GM18907 (cell line): Measurements from ENCODE around the gene NEK6.

Experiments used
- ATAC-seq: cut with Tn5 transposase; IDR thresholded peaks from one replicate; pipeline ENCODE4 v1.9.1; 2021; ENCODE audit warnings: mild to moderate bottlenecking, moderate library complexity; ENCODE audit not compliant: unreplicated experiment

The NEK6 gene

DNA sequence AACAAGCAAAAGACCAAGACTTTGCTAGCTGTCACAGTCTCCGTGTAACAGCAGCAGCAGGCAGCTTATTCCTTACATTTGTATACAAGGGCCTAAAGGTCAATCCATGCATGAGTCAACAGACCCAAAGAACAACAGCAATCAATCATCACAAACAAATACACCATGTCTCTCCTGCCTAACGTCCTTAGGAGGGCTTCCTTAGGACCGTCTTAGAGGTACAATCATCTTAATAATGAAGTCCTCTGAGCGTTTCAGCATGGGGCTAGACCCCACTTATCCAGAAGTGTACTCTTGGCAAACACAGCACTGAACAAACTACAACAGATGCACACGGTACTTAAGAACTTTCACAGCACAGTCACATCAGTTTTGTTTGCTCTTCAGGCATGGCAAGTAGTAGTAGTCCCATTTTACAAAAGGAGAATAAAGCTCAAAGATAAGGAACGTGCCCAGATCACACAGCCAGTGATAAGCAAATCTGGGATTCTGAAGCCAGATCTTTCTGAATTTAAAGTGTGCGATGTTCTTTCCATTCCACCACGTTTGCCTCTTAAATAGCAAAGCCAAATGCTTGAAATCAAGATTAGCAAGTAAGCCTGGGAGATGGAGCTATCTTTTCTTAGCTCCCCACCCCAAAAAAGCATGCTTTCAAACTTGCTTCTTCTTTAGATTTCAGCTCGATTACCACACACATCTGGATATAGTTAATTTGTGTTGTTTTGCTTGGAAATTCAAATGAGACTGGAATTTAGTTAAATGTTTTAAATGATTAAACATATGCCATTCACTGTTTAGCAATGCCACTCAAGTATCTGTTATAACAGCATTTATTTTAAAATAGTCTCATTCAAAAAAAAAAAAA, 133.3 kb downstream of the NEK6 start:
- ATAC-seq, result no peak

DNA sequence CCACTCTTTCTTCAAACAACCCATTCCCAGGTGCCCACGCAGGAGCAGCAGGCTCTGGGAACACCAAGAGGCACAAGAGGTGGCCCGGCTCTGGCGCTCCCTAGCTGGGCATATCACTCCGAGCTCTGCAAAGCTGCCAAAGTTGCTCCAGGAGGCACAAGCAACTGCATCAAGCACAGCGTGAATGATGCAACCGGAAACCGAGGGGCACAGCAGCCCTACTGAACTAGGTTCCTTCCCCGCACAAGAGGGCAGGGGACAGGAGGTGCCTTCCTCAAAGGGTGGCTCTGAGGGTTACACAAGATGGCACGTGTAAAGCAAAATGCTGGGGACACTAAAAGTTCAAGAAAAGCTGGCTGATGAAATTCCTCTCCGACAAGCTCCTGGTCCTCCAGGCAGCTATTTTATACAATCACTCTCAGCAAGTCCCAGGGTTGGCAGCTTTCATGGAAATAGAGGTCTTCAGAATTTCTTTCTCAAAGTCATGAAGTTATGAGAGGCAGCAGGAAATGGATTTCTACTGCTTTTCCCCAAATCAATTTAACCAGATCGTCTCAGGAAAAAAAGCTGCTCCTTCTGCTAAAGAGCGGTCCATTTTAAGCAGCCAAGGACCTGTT, 134.6 kb downstream of the NEK6 start:
- ATAC-seq, result no peak

DNA sequence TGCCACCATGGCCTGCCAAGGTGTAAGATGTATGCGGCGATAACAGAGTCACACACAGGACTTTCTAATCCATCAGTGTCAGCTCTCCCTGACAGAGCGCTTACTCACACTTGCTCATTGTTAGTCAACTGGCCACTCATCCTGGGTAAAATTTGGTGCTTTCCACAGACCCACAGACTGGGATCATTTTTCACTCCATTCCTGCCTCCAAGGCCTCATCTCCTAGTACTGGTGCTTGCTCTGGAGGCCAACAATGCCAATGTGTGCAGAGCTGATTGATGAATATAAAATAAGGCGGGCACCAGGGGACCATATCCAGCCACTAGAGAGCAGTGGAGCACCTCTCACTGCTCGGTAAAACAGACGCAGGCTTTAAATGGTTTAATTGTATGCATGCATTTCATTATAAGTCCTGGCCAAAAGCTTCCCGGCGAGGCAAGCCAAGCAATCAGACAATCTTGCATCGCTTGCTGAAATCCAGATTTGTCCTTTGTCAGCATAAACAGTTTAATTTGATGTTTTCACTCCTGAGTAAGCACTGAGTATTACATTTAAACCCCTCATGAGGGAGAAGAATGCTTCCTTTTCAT, 135.2 kb downstream of the NEK6 start:
- ATAC-seq, result no peak

DNA sequence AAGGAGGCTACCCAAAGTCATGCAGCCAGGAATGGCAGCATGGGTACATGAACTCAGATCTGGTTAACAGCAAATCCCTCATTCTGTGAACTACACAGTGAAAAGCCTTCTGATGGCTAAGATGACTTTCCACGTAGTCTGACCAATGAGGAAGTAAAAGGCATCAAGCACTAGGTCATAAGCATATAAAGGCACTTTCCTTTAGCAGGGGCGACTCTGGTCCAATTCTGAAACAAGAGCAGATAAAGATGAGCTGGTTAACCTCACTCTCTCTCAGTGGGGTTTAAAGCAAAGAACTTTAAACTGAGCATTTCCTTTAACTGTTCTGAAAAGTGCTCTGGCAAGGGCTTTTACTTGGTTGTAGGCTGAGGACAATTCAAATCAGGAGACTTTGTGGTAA, 136.4 kb downstream of the NEK6 start:
- ATAC-seq, result no peak

DNA sequence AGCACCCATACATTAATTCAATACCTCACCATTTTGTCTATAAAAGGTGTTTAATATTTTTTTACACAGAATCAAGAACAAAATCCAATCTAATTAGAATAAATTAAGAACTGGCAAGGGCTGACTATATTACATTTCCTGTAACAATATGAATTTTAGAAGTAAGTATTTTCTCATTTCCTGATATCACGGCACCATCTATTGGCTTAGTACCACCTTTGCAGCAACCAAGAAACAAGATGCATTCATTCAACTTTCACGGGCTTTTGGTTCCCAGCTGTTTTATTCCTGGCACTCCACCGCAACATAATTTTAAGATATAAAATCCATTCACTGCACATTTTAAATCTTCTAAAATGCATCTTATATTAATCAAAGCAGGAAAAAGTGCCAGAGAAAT, 136.8 kb downstream of the NEK6 start:
- no peak for ATAC-seq

DNA sequence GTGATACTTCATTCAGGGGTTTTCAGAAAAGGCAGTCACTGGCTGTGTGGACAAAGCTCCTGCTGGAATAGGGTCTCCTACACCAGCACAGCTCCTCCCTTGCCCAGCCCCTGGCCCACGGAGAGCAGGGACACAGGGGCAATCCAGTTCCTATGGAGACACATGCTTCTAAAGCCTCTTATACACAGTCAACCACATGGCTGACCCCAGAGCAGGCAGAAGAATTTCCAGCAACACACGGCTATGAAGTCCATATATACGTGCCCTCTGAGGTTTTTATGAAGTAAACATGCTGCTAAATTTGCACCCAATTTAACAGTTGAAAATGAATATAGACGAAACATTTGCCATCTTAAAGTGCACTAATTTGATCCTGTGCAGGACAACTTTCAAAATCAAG, 138.1 kb downstream of the NEK6 start:
- no peak for ATAC-seq

DNA sequence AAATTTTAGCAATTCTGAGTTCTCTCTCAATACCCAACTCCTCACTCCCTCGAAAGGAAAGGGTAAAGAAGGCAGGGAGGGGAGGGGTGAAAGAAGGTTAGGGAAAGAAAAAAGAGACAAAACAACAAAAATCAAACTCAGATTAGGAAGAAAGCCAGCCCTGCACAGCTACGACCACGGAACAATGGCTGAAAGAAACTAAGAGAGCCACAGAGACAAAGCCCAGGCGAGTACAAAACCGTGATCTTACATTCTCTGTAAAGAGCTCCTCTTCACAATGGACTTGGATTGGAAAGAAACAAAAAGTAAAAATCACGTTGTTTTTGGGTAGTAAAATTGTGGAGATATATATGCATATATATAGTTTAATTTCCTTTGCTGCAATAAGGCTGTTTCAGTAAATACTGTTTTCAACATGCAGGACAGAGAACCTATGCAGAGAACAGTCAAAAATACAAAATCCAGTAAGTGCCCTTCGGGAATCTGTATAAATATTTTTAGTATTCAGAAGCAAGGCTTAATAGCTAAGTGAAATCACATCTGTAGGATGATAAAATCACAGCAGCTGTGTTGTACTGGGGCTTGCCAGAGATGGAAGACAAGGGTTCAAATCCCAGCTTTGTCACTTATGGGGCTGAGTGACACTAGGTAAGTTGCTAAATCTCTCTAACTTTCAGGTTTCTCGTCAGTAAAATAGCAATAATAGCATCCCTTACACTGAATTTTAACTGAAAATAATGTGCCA, 140.6 kb downstream of the NEK6 start:
- ATAC-seq, result no peak

DNA sequence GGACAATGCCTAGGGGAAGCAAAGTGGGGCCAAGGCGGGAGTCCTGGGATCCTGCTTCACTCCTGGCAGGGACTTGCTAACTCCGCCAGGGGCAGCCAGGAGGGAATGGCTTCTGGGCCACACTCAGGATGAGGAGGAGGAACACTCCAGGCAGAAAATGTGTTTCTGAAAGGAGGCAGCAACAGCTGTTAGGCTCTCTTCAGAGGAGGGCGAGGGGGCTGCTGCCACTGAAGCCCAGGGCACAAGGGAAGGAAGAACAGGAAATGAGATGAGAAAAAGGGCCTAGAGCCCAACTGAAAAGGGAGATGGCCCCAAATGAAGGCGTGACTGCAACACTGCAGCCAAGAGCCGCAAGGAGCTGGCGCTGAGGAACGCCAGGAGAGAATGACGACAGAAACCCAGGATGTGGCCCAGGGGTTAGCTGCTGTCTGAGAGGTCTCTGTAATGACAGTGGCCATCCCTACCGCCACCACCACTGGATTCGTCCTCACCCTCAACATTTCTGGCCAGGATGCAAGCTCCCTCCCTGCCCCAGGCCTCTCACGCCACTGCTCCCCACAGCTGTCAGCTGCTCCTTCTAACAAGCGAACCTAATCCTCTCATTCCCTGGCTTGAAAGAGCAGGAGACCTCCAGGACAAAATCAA, 141.7 kb downstream of the NEK6 start:
- no peak for ATAC-seq

DNA sequence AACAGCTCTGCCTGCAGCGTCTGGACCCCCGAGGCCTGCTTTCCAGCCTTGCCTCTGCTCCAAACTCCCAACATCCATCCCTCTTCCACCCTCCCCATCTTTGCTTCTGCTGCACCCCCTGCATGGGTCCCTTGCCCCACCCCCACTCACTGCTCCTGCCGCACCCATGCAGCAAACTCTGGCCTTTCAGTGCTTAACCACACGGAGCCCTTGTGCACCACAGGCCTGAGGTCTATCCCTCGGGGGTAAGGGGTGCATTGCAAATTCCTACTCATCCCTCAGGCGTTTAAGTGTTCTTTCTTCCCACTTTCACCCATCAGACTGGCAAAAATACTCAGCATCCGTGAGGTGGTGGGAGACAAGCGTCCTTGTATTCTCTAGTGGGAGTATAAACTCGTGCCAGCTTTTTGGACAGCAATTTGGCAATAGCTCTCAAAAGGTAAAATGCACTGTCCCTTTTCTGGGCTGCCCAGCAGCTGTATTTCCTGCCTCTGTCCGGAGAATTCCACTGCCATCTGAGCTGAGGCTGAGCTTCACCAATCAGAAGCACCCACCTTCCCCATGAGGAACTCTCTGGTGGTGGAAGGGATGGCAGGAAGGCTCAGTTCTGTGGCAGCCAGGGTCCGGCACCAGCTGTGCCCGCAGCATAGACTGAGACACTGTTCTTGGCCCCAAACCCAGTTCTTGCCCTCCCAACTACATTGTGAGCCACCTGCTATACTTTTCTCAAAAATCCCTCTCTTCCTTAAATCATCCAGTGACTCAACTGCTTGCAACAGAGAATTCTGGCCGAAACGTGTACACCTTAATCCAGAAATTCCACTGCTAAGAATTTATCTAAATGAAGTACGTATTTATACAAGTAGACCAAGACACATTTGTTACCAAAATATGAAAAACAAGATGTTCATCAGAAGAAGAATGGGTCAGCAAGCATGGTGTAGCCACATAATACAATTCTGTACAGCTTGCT, 142.5 kb downstream of the NEK6 start:
- ATAC-seq, result no peak
